Measurements from ENCODE around the gene S100A12.

DNA sequence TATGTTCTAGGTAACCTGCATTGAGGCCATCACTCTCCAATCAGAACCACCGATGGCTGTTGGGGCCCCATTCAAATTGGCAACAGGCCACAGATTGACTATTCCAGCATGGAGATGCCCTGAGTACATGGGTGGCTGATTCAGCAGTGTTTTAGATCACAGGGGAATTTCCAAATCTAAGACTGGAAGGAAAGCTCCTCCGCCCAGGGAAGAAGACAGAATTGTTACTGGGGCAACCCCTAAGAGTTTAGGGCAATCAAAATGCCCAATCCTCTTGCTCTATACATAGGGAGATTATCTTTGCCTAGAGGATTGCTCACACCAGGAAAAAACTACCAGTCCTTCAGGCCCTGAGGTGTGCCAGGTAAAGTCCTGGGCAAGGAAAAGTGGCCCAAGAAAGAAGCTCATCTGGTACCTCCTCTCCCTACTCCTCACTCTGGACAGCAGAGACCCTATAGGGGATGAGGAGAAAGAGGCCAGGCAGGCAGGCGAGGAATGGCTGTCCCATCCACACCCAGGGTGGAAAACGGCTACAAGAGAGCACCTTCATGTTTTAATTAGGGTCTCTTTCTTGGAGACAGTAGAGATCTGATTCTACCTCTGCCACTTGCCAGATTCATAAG is 9.6 kb upstream of the S100A12 start:
- TF ChIP-seq, protein P1, sequence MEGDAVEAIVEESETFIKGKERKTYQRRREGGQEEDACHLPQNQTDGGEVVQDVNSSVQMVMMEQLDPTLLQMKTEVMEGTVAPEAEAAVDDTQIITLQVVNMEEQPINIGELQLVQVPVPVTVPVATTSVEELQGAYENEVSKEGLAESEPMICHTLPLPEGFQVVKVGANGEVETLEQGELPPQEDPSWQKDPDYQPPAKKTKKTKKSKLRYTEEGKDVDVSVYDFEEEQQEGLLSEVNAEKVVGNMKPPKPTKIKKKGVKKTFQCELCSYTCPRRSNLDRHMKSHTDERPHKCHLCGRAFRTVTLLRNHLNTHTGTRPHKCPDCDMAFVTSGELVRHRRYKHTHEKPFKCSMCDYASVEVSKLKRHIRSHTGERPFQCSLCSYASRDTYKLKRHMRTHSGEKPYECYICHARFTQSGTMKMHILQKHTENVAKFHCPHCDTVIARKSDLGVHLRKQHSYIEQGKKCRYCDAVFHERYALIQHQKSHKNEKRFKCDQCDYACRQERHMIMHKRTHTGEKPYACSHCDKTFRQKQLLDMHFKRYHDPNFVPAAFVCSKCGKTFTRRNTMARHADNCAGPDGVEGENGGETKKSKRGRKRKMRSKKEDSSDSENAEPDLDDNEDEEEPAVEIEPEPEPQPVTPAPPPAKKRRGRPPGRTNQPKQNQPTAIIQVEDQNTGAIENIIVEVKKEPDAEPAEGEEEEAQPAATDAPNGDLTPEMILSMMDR (IDR thresholded peaks at IDR 0.05; ENCODE audit: insufficient read depth, low read length, poor library complexity, severe bottlenecking): no peak
- no peak for TF ChIP-seq EZH2phosphoT487 (conservative IDR thresholded peaks at IDR 0.05; ENCODE audit: low read length)

Measured in SU-DHL-6 (cell line).